MM.1S (cell line): ENCODE measurements around the gene C3orf20.

ENCODE experiments used
- DNase-seq: peaks from one replicate; pipeline ENCODE4 v3.0.0-alpha.2; 2015
- H2AFZ ChIP-seq: fragments of 300-600 bp; sonication (generic); 2 replicates; pipeline ENCODE4 v1.6.0; 2016; ENCODE audit warnings: antibody characterized with exemption, low read length
- H3F3A ChIP-seq: fragments of 300-600 bp; sonication (generic); 2 replicates; pipeline ENCODE4 v1.6.1; 2016; ENCODE audit warnings: mild to moderate bottlenecking, antibody characterized with exemption, low read length, moderate library complexity, mixed read lengths; ENCODE audit not compliant: insufficient read depth
- H3K27ac ChIP-seq: fragments of 300-600 bp; sonication (generic); 2 replicates; pipeline ENCODE4 v1.5.1; 2016; ENCODE audit warnings: mild to moderate bottlenecking, low read length
- H3K27me3 ChIP-seq: fragments of 300-600 bp; sonication (generic); replicated peaks from 2 replicates; pipeline ENCODE4 v1.6.0; 2016; ENCODE audit warnings: low read length; ENCODE audit not compliant: insufficient read depth
- H3K36me3 ChIP-seq: fragments of 300-600 bp; sonication (generic); replicated peaks from 2 replicates; pipeline ENCODE4 v1.6.1; 2016; ENCODE audit warnings: mild to moderate bottlenecking, low read length, mixed read lengths; ENCODE audit not compliant: insufficient read depth
- H3K4me1 ChIP-seq: fragments of 300-600 bp; sonication (generic); 2 replicates; pipeline ENCODE4 v1.6.1; 2016; ENCODE audit warnings: low read length, mixed read lengths
- H3K4me2 ChIP-seq: fragments of 300-600 bp; sonication (generic); 2 replicates; pipeline ENCODE4 v1.6.0; 2016; ENCODE audit warnings: low read depth, low read length
- H3K4me3 ChIP-seq: fragments of 300-600 bp; sonication (generic); 2 replicates; pipeline ENCODE4 v1.5.1; 2016; ENCODE audit warnings: low read length, mixed read lengths
- H3K79me2 ChIP-seq: fragments of 300-600 bp; sonication (generic); 2 replicates; pipeline ENCODE4 v1.6.1; 2016; ENCODE audit warnings: mixed run types, low read length, mixed read lengths
- H3K9ac ChIP-seq: fragments of 300-600 bp; sonication (generic); 2 replicates; pipeline ENCODE4 v1.6.1; 2016; ENCODE audit warnings: low read length, mixed read lengths
- H3K9me2 ChIP-seq: fragments of 300-600 bp; sonication (generic); replicated peaks from 2 replicates; pipeline ENCODE4 v1.6.1; 2016; ENCODE audit warnings: mild to moderate bottlenecking, low read length, mixed read lengths; ENCODE audit not compliant: insufficient read depth
- H3K9me3 ChIP-seq: fragments of 300-600 bp; sonication (generic); replicated peaks from 2 replicates; pipeline ENCODE4 v1.6.1; 2016; ENCODE audit warnings: mild to moderate bottlenecking, low read length, mixed read lengths; ENCODE audit not compliant: insufficient read depth
- H4K20me1 ChIP-seq: fragments of 300-600 bp; sonication (generic); 2 replicates; pipeline ENCODE4 v1.6.1; 2016; ENCODE audit warnings: mild to moderate bottlenecking, low read length, moderate library complexity, mixed read lengths; ENCODE audit not compliant: insufficient read depth
- CTCF ChIP-seq: fragments of 300-600 bp; sonication (generic); IDR thresholded peaks from 2 replicates; pipeline ENCODE4 v1.5.1; 2016; ENCODE audit warnings: antibody characterized with exemption, low read length, mixed read lengths
- EZH2 ChIP-seq: fragments of 300-600 bp; sonication (generic); optimal IDR thresholded peaks from 2 replicates; pipeline ENCODE3; 2017; ENCODE audit warnings: low read depth, mild to moderate bottlenecking, antibody characterized with exemption, low read length, mixed read lengths
- EZH2phosphoT487 ChIP-seq: fragments of 300-600 bp; sonication (generic); IDR thresholded peaks from 2 replicates; pipeline ENCODE4 v1.6.1; 2018; ENCODE audit warnings: antibody characterized with exemption, low read length

Gene C3orf20

GRCh38 chr3:14788644-14789043 is 113.7 kb downstream of the C3orf20 start:
- Histone ChIP-seq H3K4me1 (no peaks in the 10 kb centered on the region), H3K27me3 (no peaks in the 10 kb centered on the region), H3K9me2 (no peaks in the 10 kb centered on the region), H3K4me2 (0 out of 2 replicates have a peak overlapping the region, but pooled peaks have one; percentile 8), H3K79me2 (no peaks in the 10 kb centered on the region), H3K9ac (no peak overlapping the region), H3F3A (no peaks in the 10 kb centered on the region), H2AFZ (no peak overlapping the region), H3K27ac (no peak overlapping the region), H3K4me3 (no peak overlapping the region), H3K36me3 (no peaks in the 10 kb centered on the region), H3K9me3 (no peaks in the 10 kb centered on the region), H4K20me1 (no peaks in the 10 kb centered on the region)
- TF ChIP-seq EZH2 = no peak
- no peak for TF ChIP-seq CTCF
- TF ChIP-seq EZH2phosphoT487 = no peak
- DNase-seq = no peak

- H3K9ac ChIP-seq = no peak overlapping the region
- peak overlapping the region; percentile 8; the same call in 1 of the 2 replicates for H3K4me2 ChIP-seq
- H3K36me3 ChIP-seq = no peaks in the 10 kb centered on the region
- H3K79me2 ChIP-seq = no peaks in the 10 kb centered on the region
- H3K9me2 ChIP-seq = no peaks in the 10 kb centered on the region
- no peak for DNase-seq
- TF ChIP-seq CTCF (no peak), EZH2 (no peak), EZH2phosphoT487 (no peak)
- no peaks in the 10 kb centered on the region for H3K27me3 ChIP-seq
- no peaks in the 10 kb centered on the region for H3K9me3 ChIP-seq
- no peaks in the 10 kb centered on the region for H3K4me1 ChIP-seq
- H4K20me1 ChIP-seq = no peaks in the 10 kb centered on the region
- no peak overlapping the region for H3K4me3 ChIP-seq
- H3K27ac ChIP-seq = no peak overlapping the region
- H3F3A ChIP-seq = no peaks in the 10 kb centered on the region
- H2AFZ ChIP-seq = peak overlapping the region; percentile 37
Measured at GRCh38 chr3:14789221-14789620, 114.3 kb downstream of the C3orf20 start.

GRCh38 chr3:14789640-14790285 is 114.8 kb downstream of the C3orf20 start:
- H4K20me1 ChIP-seq = no peaks in the 10 kb centered on the region
- H3K79me2 ChIP-seq = no peaks in the 10 kb centered on the region
- H3K4me1 ChIP-seq = no peaks in the 10 kb centered on the region
- TF ChIP-seq EZH2 = no peak
- H3K9me3 ChIP-seq = no peaks in the 10 kb centered on the region
- H3K4me2 ChIP-seq = 0 out of 2 replicates have a peak overlapping the region, but pooled peaks have one; percentile 8
- no peaks in the 10 kb centered on the region for H3K36me3 ChIP-seq
- peak overlapping the region; percentile 37 for H2AFZ ChIP-seq
- H3K9me2 ChIP-seq = no peaks in the 10 kb centered on the region
- H3K9ac ChIP-seq = no peak overlapping the region
- no peaks in the 10 kb centered on the region for H3F3A ChIP-seq
- no peaks in the 10 kb centered on the region; the same call in 1 of the 2 replicates for H3K27me3 ChIP-seq
- H3K27ac ChIP-seq = no peak overlapping the region
- DNase-seq = no peak
- no peak overlapping the region for H3K4me3 ChIP-seq

GRCh38 chr3:14791343-14791945 is 116.5 kb downstream of the C3orf20 start:
- peaks cover 5% of the 10 kb centered on the region; the same call in 1 of the 2 replicates for H3K27me3 ChIP-seq

More at GRCh38 chr3:14791343-14791945, 116.5 kb downstream of the C3orf20 start:
- Histone ChIP-seq H3K79me2 (no peaks in the 10 kb centered on the region), H3K9me3 (no peaks in the 10 kb centered on the region), H2AFZ (no peak overlapping the region), H4K20me1 (no peaks in the 10 kb centered on the region), H3K4me2 (no peak overlapping the region), H3K4me1 (no peaks in the 10 kb centered on the region), H3K27ac (no peak overlapping the region), H3F3A (no peaks in the 10 kb centered on the region), H3K36me3 (no peaks in the 10 kb centered on the region), H3K9ac (no peak overlapping the region), H3K4me3 (no peak overlapping the region), H3K9me2 (no peaks in the 10 kb centered on the region)
- peak; percentile 53 for DNase-seq
- TF ChIP-seq CTCF (peak; percentile 71), EZH2phosphoT487 (no peak)
